H9 (cell line): ENCODE measurements around the gene MGAT4A. TPM values are rescaled to one million over a fixed set of nuclear protein-coding genes. Genes with fewer than 3 reads are reported as not detected.

Experiments
- DNase-seq: peaks from one replicate; pipeline ENCODE4 v3.0.0-alpha.2; 2017
- H2AFZ ChIP-seq: one replicate; pipeline ENCODE4 v1.6.1; 2013; ENCODE audit warnings: mild to moderate bottlenecking, low read length, control low read depth, moderate library complexity
- H2AK5ac ChIP-seq: 2 replicates; pipeline ENCODE4 v1.6.1; 2013; ENCODE audit warnings: low read length, control low read depth, mixed read lengths; ENCODE audit not compliant: insufficient read length
- H2BK120ac ChIP-seq: one replicate; pipeline ENCODE4 v1.6.1; 2013; ENCODE audit warnings: low read depth, mild to moderate bottlenecking, low read length, control low read depth, inconsistent platforms; ENCODE audit not compliant: poor library complexity, severe bottlenecking
- H2BK12ac ChIP-seq: 2 replicates; pipeline ENCODE4 v1.6.1; 2013; ENCODE audit warnings: low read length, control low read depth, mixed read lengths, low read depth; ENCODE audit not compliant: insufficient read length
- H2BK15ac ChIP-seq: 2 replicates; pipeline ENCODE4 v1.6.1; 2013; ENCODE audit warnings: low read depth, low read length, control low read depth
- H2BK20ac ChIP-seq: one replicate; pipeline ENCODE4 v1.6.1; 2013; ENCODE audit warnings: low read depth, mild to moderate bottlenecking, low read length, control low read depth, inconsistent platforms; ENCODE audit not compliant: poor library complexity, severe bottlenecking
- H2BK5ac ChIP-seq: 2 replicates; pipeline ENCODE4 v1.6.1; 2013; ENCODE audit warnings: low read length, control low read depth, mixed read lengths; ENCODE audit not compliant: insufficient read length
- H3K14ac ChIP-seq: 2 replicates; pipeline ENCODE4 v1.6.1; 2013; ENCODE audit warnings: low read length, control low read depth; ENCODE audit not compliant: insufficient read depth
- H3K18ac ChIP-seq: 2 replicates; pipeline ENCODE4 v1.6.1; 2013; ENCODE audit warnings: low read depth, mild to moderate bottlenecking, mixed read lengths, low read length, control low read depth; ENCODE audit not compliant: insufficient read length
- H3K23ac ChIP-seq: 2 replicates; pipeline ENCODE4 v1.6.1; 2013; ENCODE audit warnings: low read length, control low read depth, mixed read lengths, low read depth; ENCODE audit not compliant: insufficient read length
- H3K23me2 ChIP-seq: 2 replicates; pipeline ENCODE4 v1.6.1; 2013; ENCODE audit warnings: low read depth, mild to moderate bottlenecking, mixed read lengths, low read length, control low read depth; ENCODE audit not compliant: insufficient read length, poor library complexity, severe bottlenecking
- H3K27ac ChIP-seq: 2 replicates; pipeline ENCODE4 v1.5.1; 2013; ENCODE audit warnings: low read length, control low read depth, mixed read lengths, low read depth; ENCODE audit not compliant: insufficient read length
- H3K27me3 ChIP-seq: 2 replicates; pipeline ENCODE4 v1.6.1; 2013; ENCODE audit warnings: low read length, control low read depth, inconsistent platforms; ENCODE audit not compliant: insufficient read depth
- H3K4ac ChIP-seq: 2 replicates; pipeline ENCODE4 v1.6.1; 2013; ENCODE audit warnings: low read depth, mild to moderate bottlenecking, control low read depth, inconsistent platforms, low read length, moderate library complexity
- H3K4me1 ChIP-seq: 2 replicates; pipeline ENCODE4 v1.6.1; 2013; ENCODE audit warnings: low read length, control low read depth, inconsistent platforms; ENCODE audit not compliant: insufficient read depth
- H3K4me2 ChIP-seq: 2 replicates; pipeline ENCODE4 v1.6.1; 2013; ENCODE audit warnings: low read length, control low read depth, mixed read lengths; ENCODE audit not compliant: insufficient read length, insufficient read depth
- H3K56ac ChIP-seq: 2 replicates; pipeline ENCODE4 v1.6.1; 2013; ENCODE audit warnings: low read depth, mild to moderate bottlenecking, mixed read lengths, low read length, control low read depth; ENCODE audit not compliant: insufficient read length
- H3K79me1 ChIP-seq: 2 replicates; pipeline ENCODE4 v1.6.1; 2013; ENCODE audit warnings: low read depth, mild to moderate bottlenecking, moderate library complexity, low read length, control low read depth, inconsistent platforms; ENCODE audit not compliant: insufficient read depth, poor library complexity, severe bottlenecking
- H3K79me2 ChIP-seq: 2 replicates; pipeline ENCODE4 v1.6.1; 2013; ENCODE audit warnings: low read length, control low read depth, inconsistent platforms; ENCODE audit not compliant: insufficient read depth
- H3K9ac ChIP-seq: 2 replicates; pipeline ENCODE4 v1.6.1; 2013; ENCODE audit warnings: low read length, control low read depth, mixed read lengths; ENCODE audit not compliant: insufficient read length; ENCODE audit errors: extremely low read depth
- H3K9me3 ChIP-seq: one replicate; pipeline ENCODE4 v1.6.1; 2013; ENCODE audit warnings: low read depth, low read length, inconsistent platforms; ENCODE audit not compliant: control insufficient read depth
- H3T11ph ChIP-seq: one replicate; pipeline ENCODE4 v1.6.1; 2013; ENCODE audit warnings: mild to moderate bottlenecking, low read length, control low read depth, inconsistent platforms
- H4K20me1 ChIP-seq: one replicate; pipeline ENCODE4 v1.6.1; 2013; ENCODE audit not compliant: control insufficient read depth, insufficient read length, insufficient read depth
- H4K5ac ChIP-seq: 2 replicates; pipeline ENCODE4 v1.6.1; 2013; ENCODE audit warnings: low read depth, mild to moderate bottlenecking, mixed read lengths, low read length, control low read depth; ENCODE audit not compliant: insufficient read length
- H4K8ac ChIP-seq: replicated peaks from 2 replicates; pipeline ENCODE4 v1.6.1; 2013; ENCODE audit warnings: low read length, control low read depth, mixed read lengths, low read depth; ENCODE audit not compliant: insufficient read length
- H4K91ac ChIP-seq: 2 replicates; pipeline ENCODE4 v1.6.1; 2013; ENCODE audit warnings: low read depth, mild to moderate bottlenecking, moderate library complexity, mixed read lengths, low read length, control low read depth; ENCODE audit not compliant: insufficient read length
- H3K27ac Mint-ChIP-seq, 3 experiments: 2 replicates in 2 of 3; 3 replicates in 1 of 3; pipeline ENCODE4 v1.8.0; 2020 to 2021; ENCODE audit warnings: mixed read lengths in 3 of 3, mild to moderate bottlenecking in 1 of 3, moderate library complexity in 1 of 3
- H3K27me3 Mint-ChIP-seq: 2 replicates; pipeline ENCODE4 v1.8.0; 2021; ENCODE audit warnings: low read depth, mild to moderate bottlenecking, moderate library complexity, mixed read lengths
- H3K36me3 Mint-ChIP-seq, 3 experiments: 2 replicates in 2 of 3; 3 replicates in 1 of 3; pipeline ENCODE4 v1.8.0; 2020 to 2021; ENCODE audit warnings: low read depth in 3 of 3, mixed read lengths in 3 of 3; ENCODE audit not compliant: insufficient read depth in 1 of 3
- H3K4me1 Mint-ChIP-seq, 2 experiments: 2 replicates each; pipeline ENCODE4 v1.8.0; 2020; ENCODE audit warnings: mixed read lengths in 2 of 2
- H3K4me3 Mint-ChIP-seq, 2 experiments: 2 replicates in 1 of 2; 3 replicates in 1 of 2; pipeline ENCODE4 v1.8.0; 2020 to 2021; ENCODE audit warnings: mild to moderate bottlenecking in 2 of 2, mixed read lengths in 2 of 2, moderate library complexity in 1 of 2
- H3K9me3 Mint-ChIP-seq, 2 experiments: 2 replicates in 1 of 2; 3 replicates in 1 of 2; pipeline ENCODE4 v1.8.0; 2020; ENCODE audit warnings: mild to moderate bottlenecking in 2 of 2, mixed read lengths in 2 of 2, moderate library complexity in 1 of 2
- WGBS: extraction: QIAGEN DNeasy Blood & Tissue Kit; methylation state at CpG from one replicate; pipeline ENCODE4 v1.1.7; 2013; ENCODE audit warnings: missing lambda C conversion rate, low lambda C conversion rate, mixed read lengths; ENCODE audit not compliant: insufficient read length; ENCODE audit errors: extremely low coverage; 5-methylcytosine and 5-hydroxymethylcytosine counted together
- total RNA-seq: library from RNA; stranded (reverse); gene quantifications from 2 replicates; pipeline ENCODE4 v1.2.1, GENCODE V29; 2021
- TF ChIP-seq, protein P1 (sequence below): fragments of 200-600 bp; sonication (generic); conservative IDR thresholded peaks from 3 replicates; pipeline ENCODE4 v1.8.0; 2021; ENCODE audit warnings: antibody characterized with exemption, mild to moderate bottlenecking

Gene MGAT4A
- total RNA-seq, 1 experiment from 2014 or later, result 3.5 TPM

DNA sequence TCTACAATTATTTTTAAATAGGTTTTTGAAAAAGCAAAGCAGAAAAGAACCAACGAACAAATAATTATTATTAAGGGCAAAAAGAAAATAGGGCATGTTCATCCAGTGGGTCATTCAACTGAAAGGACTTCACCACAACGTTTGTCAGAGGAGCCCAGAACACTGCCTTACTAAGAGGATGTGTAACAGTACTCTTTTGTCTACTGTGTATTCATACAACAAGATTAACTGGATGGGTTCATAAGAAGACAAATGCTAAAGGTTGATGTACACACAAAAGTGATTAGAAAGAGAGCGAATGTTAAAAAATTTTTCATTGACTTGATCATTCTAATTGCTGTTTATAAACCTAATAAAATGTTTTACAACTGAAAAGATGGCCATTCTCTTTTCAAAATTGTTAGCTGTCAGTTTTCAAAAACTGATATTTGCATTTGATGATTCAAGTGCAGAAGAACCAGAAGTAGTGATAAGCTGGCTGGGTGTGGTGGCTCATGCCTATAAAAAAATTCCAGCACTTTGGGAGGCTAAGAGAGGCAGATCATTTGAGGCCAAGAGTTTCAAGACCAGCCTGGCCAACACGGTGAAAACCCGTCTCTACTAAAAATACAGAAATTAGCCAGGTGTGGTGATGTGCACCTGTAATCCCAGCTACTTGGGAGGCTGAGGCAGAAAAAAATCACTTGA lies 33.1 kb downstream of the MGAT4A start:
- TF ChIP-seq, protein P1, sequence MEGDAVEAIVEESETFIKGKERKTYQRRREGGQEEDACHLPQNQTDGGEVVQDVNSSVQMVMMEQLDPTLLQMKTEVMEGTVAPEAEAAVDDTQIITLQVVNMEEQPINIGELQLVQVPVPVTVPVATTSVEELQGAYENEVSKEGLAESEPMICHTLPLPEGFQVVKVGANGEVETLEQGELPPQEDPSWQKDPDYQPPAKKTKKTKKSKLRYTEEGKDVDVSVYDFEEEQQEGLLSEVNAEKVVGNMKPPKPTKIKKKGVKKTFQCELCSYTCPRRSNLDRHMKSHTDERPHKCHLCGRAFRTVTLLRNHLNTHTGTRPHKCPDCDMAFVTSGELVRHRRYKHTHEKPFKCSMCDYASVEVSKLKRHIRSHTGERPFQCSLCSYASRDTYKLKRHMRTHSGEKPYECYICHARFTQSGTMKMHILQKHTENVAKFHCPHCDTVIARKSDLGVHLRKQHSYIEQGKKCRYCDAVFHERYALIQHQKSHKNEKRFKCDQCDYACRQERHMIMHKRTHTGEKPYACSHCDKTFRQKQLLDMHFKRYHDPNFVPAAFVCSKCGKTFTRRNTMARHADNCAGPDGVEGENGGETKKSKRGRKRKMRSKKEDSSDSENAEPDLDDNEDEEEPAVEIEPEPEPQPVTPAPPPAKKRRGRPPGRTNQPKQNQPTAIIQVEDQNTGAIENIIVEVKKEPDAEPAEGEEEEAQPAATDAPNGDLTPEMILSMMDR, result no peak
- no peak overlapping the region for H2BK120ac ChIP-seq
- no peaks in the 10 kb centered on the region for H3K36me3 Mint-ChIP-seq
- no peak overlapping the region for H3T11ph ChIP-seq
- no peaks in the 10 kb centered on the region for H3K27me3 ChIP-seq
- H3K18ac ChIP-seq, result no peak overlapping the region
- DNase-seq, result no peak
- H3K27ac ChIP-seq, result no peak overlapping the region
- H3K9me3 ChIP-seq, result no peaks in the 10 kb centered on the region
- no peak overlapping the region for H4K5ac ChIP-seq
- H3K56ac ChIP-seq, result no peak overlapping the region
- H3K4ac ChIP-seq, result no peak overlapping the region
- no peak overlapping the region for H2BK12ac ChIP-seq
- no peaks in the 10 kb centered on the region for H3K4me1 ChIP-seq
- no peaks in the 10 kb centered on the region for H3K79me1 ChIP-seq
- no peak overlapping the region for H3K23ac ChIP-seq
- H3K79me2 ChIP-seq, result no peaks in the 10 kb centered on the region
- H3K23me2 ChIP-seq, result no peaks in the 10 kb centered on the region
- H2AFZ ChIP-seq, result no peak overlapping the region
- no peak overlapping the region for H2AK5ac ChIP-seq
- no CpG with 5 or more reads among the region's 5 CpGs for WGBS
- H3K14ac ChIP-seq, result no peak overlapping the region
- H3K9ac ChIP-seq, result no peak overlapping the region
- no peak overlapping the region for H2BK5ac ChIP-seq
- H3K4me3 Mint-ChIP-seq, result no peak overlapping the region
- no peak overlapping the region for H2BK20ac ChIP-seq
- H3K27ac Mint-ChIP-seq, result no peak overlapping the region
- H3K4me1 Mint-ChIP-seq, result no peaks in the 10 kb centered on the region
- H3K4me2 ChIP-seq, result no peak overlapping the region
- H3K9me3 Mint-ChIP-seq, result no peaks in the 10 kb centered on the region
- no peaks in the 10 kb centered on the region; the same call in 1 of the 2 replicates for H3K27me3 Mint-ChIP-seq
- no peaks in the 10 kb centered on the region for H4K20me1 ChIP-seq
- no peak overlapping the region for H4K8ac ChIP-seq
- no peak overlapping the region for H2BK15ac ChIP-seq
- no peak overlapping the region for H4K91ac ChIP-seq
